ENCODE results near the gene ATP8A1. TPM values are rescaled to one million over a fixed set of nuclear protein-coding genes. Genes with fewer than 3 reads are reported as not detected.

Gene ATP8A1
- total RNA-seq, 1 experiment from 2014 or later: 0.80 TPM

- H3K4me3 ChIP-seq (ENCODE audit: low read depth in 2 of 2, low read length in 2 of 2): no peak overlapping the region
- H3K36me3 ChIP-seq (ENCODE audit: control insufficient read depth, insufficient read depth, low read length): no peaks in the 10 kb centered on the region
- in situ Hi-C loops (cut with HindIII; ENCODE audit: low pct_unique_long_range_greater_than_20kb, low sequenced_read_pairs): no loop called here
- ATAC-seq (no peak), DNase-seq (ENCODE audit: low read depth, low spot score) (no peak)
- no peaks in the 10 kb centered on the region for H3K4me1 ChIP-seq (ENCODE audit: control insufficient read depth, insufficient read depth, low read length)
- TF ChIP-seq TCF7L2 (IDR thresholded peaks at IDR 0.05; ENCODE audit: low read depth, low read length) (no peak), POLR2AphosphoS5 (IDR thresholded peaks at IDR 0.05; ENCODE audit: low read depth, low read length) (no peak), REST (IDR thresholded peaks at IDR 0.05; ENCODE audit: insufficient read depth in 1 of 2, low read depth in 2 of 2, low read length in 1 of 2) (no peak), CTCF (IDR thresholded peaks at IDR 0.05) (no peak), SIN3A (IDR thresholded peaks at IDR 0.05; ENCODE audit: borderline replicate concordance, insufficient read depth, low read depth, low read length) (no peak)
- H3K9me3 ChIP-seq (ENCODE audit: control insufficient read depth, insufficient read depth, low read depth, low read length): no peaks in the 10 kb centered on the region
- POLR2A ChIA-PET: no interaction called here
- H3K27ac ChIP-seq (ENCODE audit: low read length): no peak overlapping the region
- intact Hi-C loops (cut with micrococcal nuclease; ENCODE audit: unreplicated experiment): no loop called here
- H3K27me3 ChIP-seq (ENCODE audit: control insufficient read depth, insufficient read depth, low read length): no peaks in the 10 kb centered on the region
- CTCF ChIA-PET: no interaction called here
- no TSS peak for BruUV-seq (replicated peaks)
Observed at GRCh38 chr4:42512226-42512625, 144.7 kb downstream of the ATP8A1 start.

GRCh38 chr4:42510225-42510624 lies 146.7 kb downstream of the ATP8A1 start:
- DNase-seq (ENCODE audit: low read depth, low spot score) (no peak), ATAC-seq (no peak)
- intact Hi-C loops (cut with micrococcal nuclease; ENCODE audit: unreplicated experiment): no loop called here

More at GRCh38 chr4:42510225-42510624, 146.7 kb downstream of the ATP8A1 start:
- Histone ChIP-seq H3K4me3 (ENCODE audit: low read depth in 2 of 2, low read length in 2 of 2) (no peak overlapping the region), H3K4me1 (ENCODE audit: control insufficient read depth, insufficient read depth, low read length) (no peaks in the 10 kb centered on the region), H3K27ac (ENCODE audit: low read length) (no peak overlapping the region), H3K27me3 (ENCODE audit: control insufficient read depth, insufficient read depth, low read length) (no peaks in the 10 kb centered on the region), H3K9me3 (ENCODE audit: control insufficient read depth, insufficient read depth, low read depth, low read length) (no peaks in the 10 kb centered on the region), H3K36me3 (ENCODE audit: control insufficient read depth, insufficient read depth, low read length) (no peaks in the 10 kb centered on the region)
- no TSS peak for BruUV-seq (replicated peaks)
- in situ Hi-C loops (cut with HindIII; ENCODE audit: low pct_unique_long_range_greater_than_20kb, low sequenced_read_pairs): no loop called here
- ChIA-PET POLR2A (interaction anchor here (0.6 kb wide), 1 partner anchor 236 kb away, joined by 4 read pairs; no protein-coding TSS in a partner anchor), CTCF (no interaction called here)
- TF ChIP-seq POLR2AphosphoS5 (IDR thresholded peaks at IDR 0.05; ENCODE audit: low read depth, low read length): no peak
- no peak for TF ChIP-seq SIN3A (IDR thresholded peaks at IDR 0.05; ENCODE audit: borderline replicate concordance, insufficient read depth, low read depth, low read length)
- TF ChIP-seq TCF7L2 (IDR thresholded peaks at IDR 0.05; ENCODE audit: low read depth, low read length): no peak
- no peak for TF ChIP-seq CTCF (IDR thresholded peaks at IDR 0.05)
- TF ChIP-seq REST (IDR thresholded peaks at IDR 0.05; ENCODE audit: insufficient read depth in 1 of 2, low read depth in 2 of 2, low read length in 1 of 2): no peak
